ENCODE results near the gene IL36B.

- TF ChIP-seq POLR2AphosphoS5 (IDR thresholded peaks at IDR 0.05; ENCODE audit: low read depth, low read length) (no peak), POLR2A (IDR thresholded peaks at IDR 0.05; ENCODE audit: low read depth, low read length) (no peak), TAF1 (IDR thresholded peaks at IDR 0.05; ENCODE audit: borderline replicate concordance, low read depth, low read length) (no peak)
These were observed 25.3 kb upstream of the IL36B start for GRCh38 chr2:113077921-113078320.

Data from GM12892 (cell line).